HG03521 (cell line): ENCODE measurements around the gene ATP5F1E.
A peak's percentile ranks its signal among the peaks of the same experiment; 100 is the strongest.
"Not testable (repeated sequence)": the region's sequence is repeated elsewhere in the genome, so short reads cannot be mapped to it uniquely, and the experiment has no call there.

Experiments
- ATAC-seq: cut with Tn5 transposase; IDR thresholded peaks from one replicate; pipeline ENCODE4 v1.9.1; 2021; ENCODE audit warnings: mild to moderate bottlenecking, moderate library complexity; ENCODE audit not compliant: unreplicated experiment

ATP5F1E gene

GRCh38 chr20:59043698-59044097, 11.6 kb upstream of the ATP5F1E start:
- ATAC-seq = no peak

- peak; percentile 94 for ATAC-seq
Measured at GRCh38 chr20:59042796-59043631, 10.9 kb upstream of the ATP5F1E start.

DNA sequence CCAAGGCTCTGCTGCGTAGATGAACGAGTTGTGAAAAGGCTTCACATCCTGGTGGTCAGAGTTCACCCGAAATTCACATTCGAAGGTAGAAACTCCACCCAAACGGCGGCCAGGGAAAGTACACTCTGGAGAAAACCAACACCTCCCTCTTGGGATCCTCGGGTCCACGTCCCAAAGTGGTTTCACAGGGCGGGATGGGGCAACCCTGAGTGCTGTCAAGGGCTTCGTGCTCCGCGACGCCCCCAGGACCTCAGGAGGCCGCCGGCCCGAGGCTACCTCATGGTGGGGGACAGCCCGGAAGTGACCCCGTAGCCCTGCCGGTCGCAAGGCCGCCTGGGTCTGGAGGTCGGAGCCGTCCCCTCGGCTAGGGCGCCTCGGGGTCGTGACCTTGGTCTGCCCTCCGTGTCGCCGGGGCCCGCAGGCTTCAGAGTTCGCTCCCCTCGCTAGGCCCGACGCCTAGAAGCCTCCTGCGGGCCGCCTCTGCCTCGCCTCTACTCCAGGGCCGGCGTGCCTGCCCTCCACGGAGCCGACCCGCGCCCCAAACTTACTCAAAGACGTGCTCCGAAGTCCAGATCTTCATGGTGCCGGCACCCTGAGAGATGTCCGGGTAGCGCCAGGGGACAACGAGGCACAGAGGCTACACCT, 10.1 kb upstream of the ATP5F1E start, which contains the start of gene PRELID3B:
PRELID3B (minus strand) TSS at position 636 of the 645 bp plus-strand sequence; CDS start at position 580, 56 bp downstream.
- peak; percentile 29 for ATAC-seq

DNA sequence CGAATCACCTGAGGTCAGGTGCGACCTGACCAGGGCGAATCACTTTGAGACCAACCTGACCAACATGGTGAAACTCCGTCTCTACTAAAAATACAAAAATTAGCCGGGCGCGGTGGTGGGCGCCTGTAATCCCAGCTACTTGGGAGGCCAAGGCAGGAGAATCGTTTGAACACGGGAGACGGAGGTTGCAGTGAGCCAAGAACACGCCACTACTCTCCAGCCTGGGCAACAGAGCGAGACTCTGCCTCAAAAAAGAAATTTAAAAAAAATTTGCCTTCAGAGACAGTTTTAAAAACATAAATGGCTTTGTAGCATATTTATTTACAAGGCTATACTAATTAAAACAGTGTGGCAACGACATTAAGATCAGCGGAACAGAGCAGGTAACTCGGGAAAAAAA, 9.4 kb upstream of the ATP5F1E start:
- ATAC-seq = not testable (repeated sequence)

DNA sequence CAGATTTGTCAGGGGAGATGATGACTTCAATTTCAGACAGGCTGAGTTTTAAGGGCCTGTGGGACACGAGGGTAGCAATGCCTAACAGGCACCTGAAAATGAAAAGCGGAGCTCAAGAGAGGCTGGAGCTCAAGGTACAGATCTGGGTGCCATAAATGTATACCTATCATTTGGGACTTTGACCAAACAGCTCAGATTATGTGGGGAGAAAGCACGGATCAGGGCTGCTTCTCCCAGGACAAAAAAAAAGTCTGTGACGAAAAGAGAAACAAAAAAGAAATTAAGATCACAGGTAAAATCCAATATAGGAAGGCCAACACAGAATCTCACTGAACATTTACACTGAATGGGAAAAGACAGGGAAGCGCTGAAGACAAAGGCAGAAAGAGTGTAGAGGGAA, 8.5 kb upstream of the ATP5F1E start:
- no peak for ATAC-seq

- no peak for ATAC-seq
Measured at GRCh38 chr20:59039233-59039632, 7.1 kb upstream of the ATP5F1E start.

DNA sequence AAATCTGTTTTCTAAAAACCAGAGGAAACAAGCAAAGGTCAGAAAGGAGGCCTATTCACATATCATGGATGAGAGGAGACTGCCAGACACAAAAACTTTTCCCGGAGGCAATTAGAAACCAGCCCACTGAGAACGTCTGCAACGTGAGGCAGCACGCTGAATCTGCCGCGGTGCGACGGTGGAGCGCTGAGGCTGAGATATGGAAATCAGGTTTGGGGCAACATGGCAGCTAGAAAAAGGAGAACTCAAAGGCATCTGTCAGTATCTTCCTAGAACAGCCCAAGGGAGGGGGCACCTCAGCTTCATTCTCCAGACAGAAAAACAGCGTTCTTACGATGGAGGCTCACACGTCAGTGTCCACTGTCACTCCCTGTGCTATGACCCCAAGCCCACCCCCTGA, 5.3 kb upstream of the ATP5F1E start:
- no peak for ATAC-seq

DNA sequence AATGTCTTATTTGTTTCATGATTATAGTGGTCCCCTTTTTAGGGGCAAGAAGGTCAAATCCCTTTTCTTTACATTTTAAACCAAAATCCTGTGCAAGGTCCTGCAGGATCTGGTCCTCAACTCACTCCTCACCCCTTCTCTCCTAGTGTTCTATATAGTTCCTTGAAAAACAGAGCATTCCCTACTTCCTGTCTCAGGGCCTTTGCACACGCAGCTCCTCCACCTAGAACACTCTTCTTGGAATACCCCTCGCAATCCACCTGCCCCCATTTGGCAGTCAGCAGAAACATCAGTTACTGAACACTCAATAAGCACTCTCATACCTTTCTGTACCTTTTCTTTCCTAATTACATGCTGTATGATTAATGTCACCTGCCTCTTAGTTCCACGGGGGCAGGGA, 3.2 kb upstream of the ATP5F1E start:
- ATAC-seq = no peak

DNA sequence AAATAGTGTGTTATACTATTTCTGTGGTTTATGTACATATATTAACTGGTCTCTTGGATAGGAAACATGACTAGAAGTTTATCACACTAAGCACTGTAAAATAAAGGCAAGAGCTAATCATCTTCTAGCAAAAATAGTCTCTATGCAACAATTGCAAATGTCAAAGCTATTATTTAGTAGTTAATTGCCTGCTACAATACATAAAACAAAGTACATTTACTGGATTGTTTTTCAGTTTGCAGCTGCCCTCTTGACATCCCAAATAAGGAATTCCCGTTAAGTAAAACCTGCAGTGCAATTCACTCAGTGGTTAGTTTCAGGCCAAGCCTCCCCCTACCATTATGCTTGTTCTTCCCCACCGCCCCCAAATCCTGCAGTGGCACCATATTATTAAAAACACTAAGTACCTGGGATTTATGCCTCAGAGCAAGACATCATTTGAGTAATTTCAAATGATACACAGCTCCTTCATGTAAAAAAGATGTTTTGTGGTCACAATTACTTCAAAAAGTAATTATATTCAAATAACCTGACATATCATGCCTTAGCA, 1.6 kb upstream of the ATP5F1E start:
- ATAC-seq = no peak

DNA sequence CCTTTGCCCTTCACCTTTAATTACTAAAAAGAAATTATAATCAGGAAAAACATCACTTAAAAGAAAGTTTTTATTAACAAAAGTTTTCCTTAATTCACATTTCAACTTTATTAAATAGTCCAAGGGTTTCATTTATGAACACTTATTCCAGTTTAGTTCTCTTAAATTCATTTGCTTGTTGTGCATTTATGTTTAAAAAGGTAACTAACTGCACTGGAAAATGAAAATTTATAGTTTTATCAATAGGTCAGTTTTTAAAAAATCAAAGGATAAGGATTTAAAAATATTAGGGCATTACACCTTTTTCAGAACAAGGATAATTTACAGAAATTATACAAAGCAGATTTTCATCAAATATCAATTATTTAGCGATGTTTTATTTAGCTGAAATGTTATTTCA, 958 bp upstream of the ATP5F1E start:
- ATAC-seq = no peak

DNA sequence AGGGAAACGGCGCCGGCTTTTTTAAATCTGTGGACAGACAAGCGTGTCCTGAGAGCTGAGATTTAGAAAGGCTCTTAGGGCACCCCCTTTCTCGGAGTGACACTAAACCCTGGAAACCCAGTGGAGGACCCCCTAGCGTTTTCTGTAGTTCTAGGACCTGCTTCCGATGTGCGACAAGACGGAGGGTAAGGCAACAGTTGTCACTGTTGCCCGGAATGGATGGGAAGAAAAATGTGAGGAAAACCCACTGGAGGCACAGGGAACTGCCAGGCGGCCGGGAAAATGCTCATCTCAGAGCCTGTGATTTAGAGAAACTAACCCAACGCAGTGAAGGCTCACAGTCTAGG, 551 bp upstream of the ATP5F1E start:
- no peak for ATAC-seq

DNA sequence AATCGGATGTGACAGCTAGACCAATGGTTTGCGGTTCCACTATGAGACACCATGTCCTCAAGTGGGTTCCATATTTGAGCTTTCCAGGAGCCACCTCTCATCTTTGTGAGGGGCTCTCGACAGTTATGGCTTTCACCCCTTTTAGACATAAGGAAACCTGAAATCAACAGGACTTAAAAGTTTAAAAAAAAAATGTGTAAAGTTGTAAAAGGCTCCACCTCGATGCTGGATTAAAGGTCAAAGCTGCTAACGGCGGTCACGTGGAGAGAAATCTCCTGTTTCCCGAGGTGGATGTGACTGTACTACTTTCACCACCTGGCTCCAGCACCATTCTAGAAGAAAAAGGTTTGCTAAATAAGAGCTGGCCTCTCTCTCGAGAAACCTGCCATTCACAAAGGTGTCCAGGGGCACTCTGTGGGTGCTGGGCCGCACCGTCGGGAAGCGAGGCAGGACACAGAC, 542 bp downstream of the ATP5F1E start:
- no peak for ATAC-seq

DNA sequence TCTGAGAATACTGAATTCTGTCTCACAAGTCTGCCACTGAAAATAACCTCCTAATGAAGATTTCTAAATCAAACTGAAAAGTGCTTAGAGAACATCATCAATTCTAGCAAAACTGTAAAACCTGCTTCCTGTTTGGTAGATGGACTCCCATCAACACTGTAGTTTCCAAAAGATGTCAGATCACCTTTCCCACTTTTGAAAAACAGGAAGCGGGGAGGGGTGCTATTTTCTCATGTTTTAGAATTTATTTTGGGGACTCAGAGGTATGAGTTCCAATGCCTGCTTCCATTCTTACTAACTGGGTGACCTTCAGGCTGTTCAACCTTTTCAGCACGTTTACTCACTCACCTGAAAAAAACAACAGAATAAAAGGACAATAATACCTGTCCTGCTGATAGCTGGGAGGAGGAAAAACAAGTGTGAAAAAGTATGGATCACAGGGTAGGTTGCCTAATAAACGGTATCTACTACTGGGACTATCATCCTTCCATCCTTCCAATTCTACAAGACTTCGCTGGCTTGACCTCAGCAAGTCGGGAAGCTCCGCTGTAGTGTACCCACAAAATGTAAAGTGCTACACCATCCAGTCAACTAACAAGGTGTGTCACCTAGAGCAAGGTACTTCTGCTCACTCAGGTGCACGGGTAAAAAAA, 1.1 kb downstream of the ATP5F1E start:
- ATAC-seq = no peak

GRCh38 chr20:59028812-59029211, 3.3 kb downstream of the ATP5F1E start:
- no peak for ATAC-seq

DNA sequence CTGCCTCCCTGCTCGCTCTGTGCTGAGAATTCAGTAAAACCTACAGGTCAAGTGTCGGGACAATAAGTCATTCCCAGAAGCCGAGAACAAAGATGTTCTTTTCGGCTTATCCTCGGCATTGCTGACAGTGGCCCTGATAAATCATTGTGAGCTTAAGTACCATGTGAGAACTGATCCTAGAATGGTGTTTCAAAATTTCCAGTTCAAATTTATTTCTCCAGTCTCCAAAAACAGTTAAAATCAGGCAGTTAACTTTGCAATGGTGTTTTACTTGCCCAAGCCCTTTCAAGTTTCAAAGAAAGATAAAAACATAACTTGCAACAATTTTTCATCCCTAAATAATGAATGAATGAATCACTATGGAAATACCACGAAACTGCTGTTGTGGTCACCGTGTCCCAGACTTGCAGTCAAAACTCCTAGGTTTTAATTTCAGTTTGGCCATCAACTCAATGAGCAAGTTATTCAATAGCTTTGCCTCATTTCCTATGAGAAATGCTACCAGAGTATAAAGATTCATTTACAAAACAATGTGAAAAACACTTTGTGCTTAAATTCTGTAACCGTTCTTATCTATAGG, 4.3 kb downstream of the ATP5F1E start:
- no peak for ATAC-seq

GRCh38 chr20:59026904-59027740, 5.0 kb downstream of the ATP5F1E start:
- no peak for ATAC-seq

- ATAC-seq = no peak
Measured at GRCh38 chr20:59025511-59025910, 6.6 kb downstream of the ATP5F1E start.

DNA sequence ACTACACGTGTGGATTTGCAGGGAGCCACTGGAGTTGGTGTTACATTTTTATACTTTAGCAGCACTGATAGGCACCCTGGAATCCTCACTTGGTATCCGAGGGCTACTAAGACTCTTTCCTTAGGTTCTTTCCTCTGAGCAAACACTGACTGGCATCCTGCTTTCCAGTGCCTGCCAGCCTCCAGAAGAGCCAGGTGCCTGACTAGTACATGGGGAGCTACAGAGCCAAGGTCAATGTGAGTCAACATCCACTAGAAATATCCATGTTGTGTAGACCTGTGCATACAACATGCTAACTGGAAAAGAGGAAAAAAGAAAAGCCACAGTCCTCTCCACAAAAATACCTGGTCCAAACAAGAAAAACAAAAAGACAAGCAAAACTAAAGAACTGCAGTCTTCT, 7.0 kb downstream of the ATP5F1E start:
- ATAC-seq = no peak

- ATAC-seq = no peak
Measured at GRCh38 chr20:59024111-59024530, 8.0 kb downstream of the ATP5F1E start.

GRCh38 chr20:59023616-59024015, 8.5 kb downstream of the ATP5F1E start:
- no peak for ATAC-seq
